Kidney (tissue), 14 donors: ENCODE measurements around the gene CCDC74A. TPM values are rescaled to one million over a fixed set of nuclear protein-coding genes. Genes with fewer than 3 reads are reported as not detected.

ENCODE experiments used
- DNase-seq, 5 donors: peaks; one replicate each; pipeline ENCODE4 v3.0.0-alpha.2; 2013 to 2020
- FAIRE-seq: peaks from 2 replicates; lab custom pipeline; 2012; peaks lifted over from hg19 to GRCh38; lab: Jason Lieb, UNC
- H3K27ac ChIP-seq, 2 donors: one replicate each; pipeline ENCODE4 v1.7.0; 2013; ENCODE audit warnings: low read depth in 2 of 2, low read length in 2 of 2, inconsistent platforms in 1 of 2
- H3K27me3 ChIP-seq: one replicate; pipeline ENCODE4 v1.7.1; 2013; ENCODE audit warnings: low read length, inconsistent platforms; ENCODE audit not compliant: control insufficient read depth, insufficient read depth
- H3K36me3 ChIP-seq, 3 donors: one replicate each; pipeline versions ENCODE4 v1.7.0 to v1.7.1; 2013; ENCODE audit warnings: low read length in 3 of 3, control low read depth in 1 of 3, inconsistent platforms in 1 of 3; ENCODE audit not compliant: insufficient read depth in 3 of 3, control insufficient read depth in 2 of 3
- H3K4me1 ChIP-seq, 3 donors: one replicate each; pipeline versions ENCODE4 v1.7.0 to v1.7.1; 2013; ENCODE audit warnings: low read length in 3 of 3, inconsistent platforms in 1 of 3, low read depth in 1 of 3; ENCODE audit not compliant: control insufficient read depth in 2 of 3, insufficient read depth in 2 of 3
- H3K4me3 ChIP-seq, 3 donors: one replicate each; pipeline versions ENCODE4 v1.7.0 to v1.8.1; 2013; ENCODE audit warnings: low read length in 3 of 3, control low read depth in 1 of 3, inconsistent platforms in 1 of 3
- H3K9ac ChIP-seq, 3 donors: one replicate each; pipeline versions ENCODE4 v1.7.0 to v1.7.1; 2013; ENCODE audit warnings: low read length in 3 of 3, control low read depth in 1 of 3, inconsistent platforms in 1 of 3
- H3K9me3 ChIP-seq, 3 donors: one replicate each; pipeline versions ENCODE4 v1.7.0 to v1.7.1; 2013; ENCODE audit warnings: low read length in 3 of 3, control low read depth in 1 of 3, inconsistent platforms in 1 of 3; ENCODE audit not compliant: control insufficient read depth in 2 of 3, insufficient read depth in 1 of 3
- intact Hi-C: fragments of 100-400 bp; cut with DNase I; formaldehyde crosslinking; loops from one replicate; pipeline ENCODE4 v1.11.1; 2022
- polyA plus RNA-seq: library from polyadenylated mRNA; stranded (reverse); fragments of 350-450 nt; fragmentation: Illumina TruSeq; extraction: RNeasy Lipid Tissue Mini Kit (QIAGEN cat#74804); gene quantifications from one replicate; pipeline ENCODE4 v1.2.3, GENCODE V29; 2014; ENCODE audit warnings: low read depth, low replicate concordance; ENCODE audit not compliant: insufficient read depth
- total RNA-seq: library from RNA; stranded (reverse); fragmentation: NEBNext Ultra II Directional; extraction: Animal tissue kit (Norgen Biotek cat#: 25700); gene quantifications from one replicate; pipeline ENCODE4 v1.2.1, GENCODE V29; 2021
- TF ChIP-seq, protein P1 (sequence below): IDR thresholded peaks from 3 replicates; pipeline ENCODE4 v1.5.1; 2012; ENCODE audit warnings: mild to moderate bottlenecking, moderate library complexity, borderline replicate concordance; ENCODE audit not compliant: insufficient read depth; ENCODE audit errors: extremely low read depth
- donor health status: control.
- donor health status: control.
- donor health status: control.
- donor health status: control.
- donor health status: control.
- donor health status: DM: yes; HTN: yes; CAD: no.
- donor health status: Normal renal cell carcinoma (clear cell type).

The CCDC74A gene
- total and polyA plus RNA-seq, 2 donors from 2014 or later = 9.5 to 10.5 TPM

DNA sequence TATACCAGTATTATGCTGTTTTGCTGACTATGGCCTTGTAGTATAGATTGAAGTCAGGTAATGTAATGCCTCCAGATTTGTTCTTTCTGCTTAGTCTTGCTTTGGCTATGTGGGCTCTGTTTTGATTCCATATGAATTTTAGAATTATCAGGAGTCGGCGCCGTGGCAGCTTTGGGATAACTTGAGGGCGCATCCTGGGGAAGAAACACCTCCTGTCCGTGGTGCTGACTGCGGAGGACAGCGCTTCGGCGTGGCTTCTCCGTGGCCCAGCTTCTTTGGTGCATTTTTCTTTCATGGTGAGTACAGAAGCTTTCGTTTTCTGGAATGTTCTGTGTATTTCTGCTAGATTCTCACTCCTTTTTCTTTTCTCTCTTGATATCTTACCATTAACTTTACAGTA lies 25.2 kb downstream of the CCDC74A start:
- no peaks in the 10 kb centered on the region for H3K36me3 ChIP-seq
- no peaks in the 10 kb centered on the region for H3K27me3 ChIP-seq
- FAIRE-seq = no peak
- H3K9ac ChIP-seq = no peak overlapping the region
- H3K4me1 ChIP-seq = no peaks in the 10 kb centered on the region
- H3K27ac ChIP-seq = no peak overlapping the region
- no peaks in the 10 kb centered on the region for H3K9me3 ChIP-seq
- intact Hi-C loops = no loop called here
- no peak overlapping the region for H3K4me3 ChIP-seq
- TF ChIP-seq, protein P1, sequence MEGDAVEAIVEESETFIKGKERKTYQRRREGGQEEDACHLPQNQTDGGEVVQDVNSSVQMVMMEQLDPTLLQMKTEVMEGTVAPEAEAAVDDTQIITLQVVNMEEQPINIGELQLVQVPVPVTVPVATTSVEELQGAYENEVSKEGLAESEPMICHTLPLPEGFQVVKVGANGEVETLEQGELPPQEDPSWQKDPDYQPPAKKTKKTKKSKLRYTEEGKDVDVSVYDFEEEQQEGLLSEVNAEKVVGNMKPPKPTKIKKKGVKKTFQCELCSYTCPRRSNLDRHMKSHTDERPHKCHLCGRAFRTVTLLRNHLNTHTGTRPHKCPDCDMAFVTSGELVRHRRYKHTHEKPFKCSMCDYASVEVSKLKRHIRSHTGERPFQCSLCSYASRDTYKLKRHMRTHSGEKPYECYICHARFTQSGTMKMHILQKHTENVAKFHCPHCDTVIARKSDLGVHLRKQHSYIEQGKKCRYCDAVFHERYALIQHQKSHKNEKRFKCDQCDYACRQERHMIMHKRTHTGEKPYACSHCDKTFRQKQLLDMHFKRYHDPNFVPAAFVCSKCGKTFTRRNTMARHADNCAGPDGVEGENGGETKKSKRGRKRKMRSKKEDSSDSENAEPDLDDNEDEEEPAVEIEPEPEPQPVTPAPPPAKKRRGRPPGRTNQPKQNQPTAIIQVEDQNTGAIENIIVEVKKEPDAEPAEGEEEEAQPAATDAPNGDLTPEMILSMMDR = no peak
- DNase-seq = no peak

DNA sequence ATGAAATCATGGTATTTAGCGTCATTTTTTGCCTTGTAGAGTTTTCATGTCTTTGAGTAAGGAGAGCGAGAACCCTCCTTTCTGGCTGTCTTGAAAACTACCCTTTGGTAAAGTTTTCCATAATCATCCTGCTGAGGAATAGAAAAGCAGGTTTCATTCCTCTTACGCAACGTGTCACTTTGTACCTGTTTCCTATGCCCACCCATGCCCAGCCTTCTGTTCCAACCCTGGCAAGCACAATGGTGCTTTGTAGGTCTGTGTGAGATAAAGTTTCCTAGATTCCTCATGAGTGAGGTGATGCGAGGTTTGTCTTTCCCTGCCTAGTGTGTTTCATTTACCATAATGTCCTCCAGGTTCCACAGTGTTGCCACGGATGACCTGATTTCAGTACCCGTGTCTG lies 29.3 kb downstream of the CCDC74A start:
- intact Hi-C loops = no loop called here
- Histone ChIP-seq H3K9ac (no peak overlapping the region), H3K27me3 (no peaks in the 10 kb centered on the region), H3K36me3 (no peaks in the 10 kb centered on the region), H3K4me3 (no peak overlapping the region), H3K9me3 (no peaks in the 10 kb centered on the region), H3K4me1 (no peaks in the 10 kb centered on the region), H3K27ac (no peak overlapping the region)
- no peak for FAIRE-seq
- TF ChIP-seq, protein P1 = no peak
- DNase-seq = no peak

DNA sequence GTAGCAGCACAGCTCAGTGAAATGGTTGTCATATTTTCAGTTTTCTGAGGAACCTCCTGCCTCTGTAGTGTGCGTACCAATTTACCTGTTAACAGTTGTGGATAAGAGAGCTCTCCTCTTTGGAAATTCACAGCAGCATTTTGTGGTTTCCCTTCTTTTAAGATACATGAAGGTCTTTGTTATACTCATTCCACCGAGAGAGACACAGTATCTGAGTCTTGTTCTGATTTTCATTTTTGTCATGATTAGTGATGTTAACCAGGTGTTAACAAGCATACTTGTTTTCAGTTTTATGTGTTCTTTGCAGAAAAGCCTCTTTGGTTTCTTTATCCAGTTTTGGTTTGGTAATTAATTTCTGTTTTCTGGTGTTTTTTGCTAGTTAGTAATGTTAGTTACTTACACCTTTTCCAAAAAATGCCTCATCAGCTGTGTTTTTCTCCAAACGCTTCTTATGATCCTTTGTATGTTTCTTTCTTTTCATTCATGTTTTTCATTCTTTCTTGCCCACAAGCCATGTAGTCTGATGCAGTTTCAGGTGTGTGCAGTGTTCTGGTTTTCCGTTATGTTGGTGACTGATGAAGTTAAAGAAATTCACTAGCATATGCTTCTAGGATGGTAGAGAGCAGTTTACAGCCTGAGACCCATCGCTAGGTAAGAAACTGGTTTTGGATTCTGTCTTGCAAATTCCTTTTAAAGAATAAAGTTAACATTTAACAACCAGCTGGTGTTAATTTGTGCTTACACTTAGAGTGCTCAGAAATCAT lies 30.1 kb downstream of the CCDC74A start:
- Histone ChIP-seq H3K27me3 (no peaks in the 10 kb centered on the region), H3K9ac (no peak overlapping the region), H3K4me1 (no peaks in the 10 kb centered on the region), H3K4me3 (no peak overlapping the region), H3K27ac (no peak overlapping the region), H3K36me3 (no peaks in the 10 kb centered on the region), H3K9me3 (no peaks in the 10 kb centered on the region)
- TF ChIP-seq, protein P1 = no peak
- DNase-seq = no peak
- intact Hi-C loops = no loop called here
- no peak for FAIRE-seq
